C4-2B (cell line): ENCODE measurements around the gene APP.

Experiments
- CTCF ChIP-seq: fragments of 450-650 bp; conservative IDR thresholded peaks from 2 replicates; pipeline ENCODE4 v1.5.1; 2017; ENCODE audit warnings: mild to moderate bottlenecking
- ZFX ChIP-seq: fragments of 450-650 bp; IDR thresholded peaks from 2 replicates; pipeline ENCODE4 v1.6.1; 2017

- no peak for TF ChIP-seq CTCF
- TF ChIP-seq ZFX, result no peak
These were observed 101.8 kb downstream of the APP start for GRCh38 chr21:26068776-26069175.
